ENCODE results near the gene SLC25A40. TPM values are rescaled to one million over a fixed set of nuclear protein-coding genes. Genes with fewer than 3 reads are reported as not detected.
A peak's percentile ranks its signal among the peaks of the same experiment; 100 is the strongest.

The SLC25A40 gene
- total RNA-seq, 1 donor from 2014 or later, result 16.4 TPM

- Mint-ChIP-seq H3K4me3 (ENCODE audit: unreplicated experiment) (no peak overlapping the region), H3K36me3 (ENCODE audit: low read depth) (no peaks in the 10 kb centered on the region), H3K27me3 (ENCODE audit: low read depth) (no peaks in the 10 kb centered on the region), H3K9me3 (ENCODE audit: low read depth) (no peaks in the 10 kb centered on the region), H3K27ac (ENCODE audit: unreplicated experiment) (no peak overlapping the region), H3K4me1 (ENCODE audit: low read depth) (no peaks in the 10 kb centered on the region)
- TF ChIP-seq CTCF (IDR thresholded peaks at IDR 0.05), result no peak
- no peak for DNase-seq (ENCODE audit: low spot score)
Observed at GRCh38 chr7:87816389-87816788, 59.8 kb downstream of the SLC25A40 start.

GRCh38 chr7:87810726-87811125 is 65.4 kb downstream of the SLC25A40 start:
- DNase-seq (ENCODE audit: low spot score), result no peak
- no peaks in the 10 kb centered on the region for H3K9me3 Mint-ChIP-seq (ENCODE audit: low read depth)
- H3K27ac Mint-ChIP-seq (ENCODE audit: unreplicated experiment), result no peak overlapping the region
- no peak overlapping the region for H3K4me3 Mint-ChIP-seq (ENCODE audit: unreplicated experiment)
- no peak for TF ChIP-seq CTCF (IDR thresholded peaks at IDR 0.05)
- H3K36me3 Mint-ChIP-seq (ENCODE audit: low read depth), result no peaks in the 10 kb centered on the region
- no peaks in the 10 kb centered on the region for H3K27me3 Mint-ChIP-seq (ENCODE audit: low read depth)
- H3K4me1 Mint-ChIP-seq (ENCODE audit: low read depth), result no peaks in the 10 kb centered on the region

GRCh38 chr7:87810130-87810529 is 66.0 kb downstream of the SLC25A40 start:
- H3K36me3 Mint-ChIP-seq (ENCODE audit: low read depth), result no peaks in the 10 kb centered on the region
- TF ChIP-seq CTCF (IDR thresholded peaks at IDR 0.05), result no peak

GRCh38 chr7:87806150-87806549 is 70.0 kb downstream of the SLC25A40 start:
- no peak for DNase-seq (ENCODE audit: low spot score)
- Mint-ChIP-seq H3K4me1 (ENCODE audit: low read depth) (no peaks in the 10 kb centered on the region), H3K27ac (ENCODE audit: unreplicated experiment) (no peak overlapping the region), H3K36me3 (ENCODE audit: low read depth) (no peaks in the 10 kb centered on the region), H3K27me3 (ENCODE audit: low read depth) (no peaks in the 10 kb centered on the region), H3K9me3 (ENCODE audit: low read depth) (no peaks in the 10 kb centered on the region), H3K4me3 (ENCODE audit: unreplicated experiment) (no peak overlapping the region)
- TF ChIP-seq CTCF (IDR thresholded peaks at IDR 0.05), result no peak

More at GRCh38 chr7:87810130-87810529, 66.0 kb downstream of the SLC25A40 start:
- Mint-ChIP-seq H3K9me3 (ENCODE audit: low read depth) (no peaks in the 10 kb centered on the region), H3K27me3 (ENCODE audit: low read depth) (no peaks in the 10 kb centered on the region), H3K4me1 (ENCODE audit: low read depth) (no peaks in the 10 kb centered on the region), H3K27ac (ENCODE audit: unreplicated experiment) (no peak overlapping the region), H3K4me3 (ENCODE audit: unreplicated experiment) (no peak overlapping the region)
- DNase-seq (ENCODE audit: low spot score), result no peak

GRCh38 chr7:87797798-87798403 is 78.3 kb downstream of the SLC25A40 start:
- peak; percentile 88 for TF ChIP-seq CTCF (IDR thresholded peaks at IDR 0.05)
- no peak overlapping the region for H3K27ac Mint-ChIP-seq (ENCODE audit: unreplicated experiment)
- no peak overlapping the region for H3K4me3 Mint-ChIP-seq (ENCODE audit: unreplicated experiment)
- peaks cover 17% of the 10 kb centered on the region for H3K27me3 Mint-ChIP-seq (ENCODE audit: low read depth)
- DNase-seq (ENCODE audit: low spot score), result no peak
- peaks cover 15% of the 10 kb centered on the region for H3K9me3 Mint-ChIP-seq (ENCODE audit: low read depth)
- H3K4me1 Mint-ChIP-seq (ENCODE audit: low read depth), result no peaks in the 10 kb centered on the region
- peaks cover 5% of the 10 kb centered on the region for H3K36me3 Mint-ChIP-seq (ENCODE audit: low read depth)
